ENCODE data around the gene ELAPOR1.

GRCh38 chr1:109107785-109108184, 6.1 kb upstream of the ELAPOR1 start:
- TF ChIP-seq, protein P1, sequence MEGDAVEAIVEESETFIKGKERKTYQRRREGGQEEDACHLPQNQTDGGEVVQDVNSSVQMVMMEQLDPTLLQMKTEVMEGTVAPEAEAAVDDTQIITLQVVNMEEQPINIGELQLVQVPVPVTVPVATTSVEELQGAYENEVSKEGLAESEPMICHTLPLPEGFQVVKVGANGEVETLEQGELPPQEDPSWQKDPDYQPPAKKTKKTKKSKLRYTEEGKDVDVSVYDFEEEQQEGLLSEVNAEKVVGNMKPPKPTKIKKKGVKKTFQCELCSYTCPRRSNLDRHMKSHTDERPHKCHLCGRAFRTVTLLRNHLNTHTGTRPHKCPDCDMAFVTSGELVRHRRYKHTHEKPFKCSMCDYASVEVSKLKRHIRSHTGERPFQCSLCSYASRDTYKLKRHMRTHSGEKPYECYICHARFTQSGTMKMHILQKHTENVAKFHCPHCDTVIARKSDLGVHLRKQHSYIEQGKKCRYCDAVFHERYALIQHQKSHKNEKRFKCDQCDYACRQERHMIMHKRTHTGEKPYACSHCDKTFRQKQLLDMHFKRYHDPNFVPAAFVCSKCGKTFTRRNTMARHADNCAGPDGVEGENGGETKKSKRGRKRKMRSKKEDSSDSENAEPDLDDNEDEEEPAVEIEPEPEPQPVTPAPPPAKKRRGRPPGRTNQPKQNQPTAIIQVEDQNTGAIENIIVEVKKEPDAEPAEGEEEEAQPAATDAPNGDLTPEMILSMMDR (IDR thresholded peaks at IDR 0.05), result no peak
- no peak for TF ChIP-seq POLR2A (IDR thresholded peaks at IDR 0.05)

Data from gastroesophageal sphincter (tissue), 3 donors.